ENCODE results near the gene ALKAL2. TPM values are rescaled to one million over a fixed set of nuclear protein-coding genes. Genes with fewer than 3 reads are reported as not detected.

ALKAL2 gene
- total and polyA plus RNA-seq, 2 donors (not counting 3 experiments of a cell fraction or from before 2014, with no cell fraction given), result not detected

GRCh38 chr2:317501-318424 lies 29.9 kb upstream of the ALKAL2 start:
- no peaks in the 10 kb centered on the region for H3K36me3 ChIP-seq (ENCODE audit: control insufficient read depth in 2 of 2, extremely low read depth in 1 of 2, insufficient read depth in 2 of 2, low read length in 2 of 2)
- BruUV-seq (replicated peaks), result no TSS peak
- H3K4me1 ChIP-seq (ENCODE audit: control insufficient read depth, extremely low read depth, insufficient read depth, low read length), result no peaks in the 10 kb centered on the region
- intact Hi-C loops (cut with micrococcal nuclease) (no loop called here), dilution Hi-C loops (cut with MboI; ENCODE audit: extremely low pct_ligation_motif_present, low sequenced_read_pairs) (no loop called here)
- H3K4me3 ChIP-seq (replicated peaks in 1 of 3; ENCODE audit: insufficient read depth in 1 of 3, low read depth in 1 of 3, low read length in 3 of 3), result no peak overlapping the region
- H3K27me3 ChIP-seq (ENCODE audit: control insufficient read depth in 2 of 2, insufficient read depth in 2 of 2, low read length in 2 of 2), result no peaks in the 10 kb centered on the region
- H3K4me2 ChIP-seq (ENCODE audit: insufficient read depth, low read length), result no peak overlapping the region
- no peak overlapping the region for H2AFZ ChIP-seq (ENCODE audit: low read depth, low read length)
- H3K9ac ChIP-seq (replicated peaks; ENCODE audit: extremely low read depth, insufficient read depth, low read length), result no peak overlapping the region
- DNase-seq (ENCODE audit: low read depth, low spot score) (no peak), FAIRE-seq (no peak)
- TF ChIP-seq, protein P1, sequence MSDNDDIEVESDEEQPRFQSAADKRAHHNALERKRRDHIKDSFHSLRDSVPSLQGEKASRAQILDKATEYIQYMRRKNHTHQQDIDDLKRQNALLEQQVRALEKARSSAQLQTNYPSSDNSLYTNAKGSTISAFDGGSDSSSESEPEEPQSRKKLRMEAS (IDR thresholded peaks at IDR 0.05; ENCODE audit: insufficient read depth, insufficient read length), result no peak
- TF ChIP-seq POLR2AphosphoS5 (IDR thresholded peaks at IDR 0.05; ENCODE audit: insufficient read depth, low read depth, low read length) (no peak), POLR2A (IDR thresholded peaks at IDR 0.05; ENCODE audit: low read depth, low read length) (no peak), JUN (IDR thresholded peaks at IDR 0.05; ENCODE audit: borderline replicate concordance, insufficient read depth, insufficient read length, low read depth) (no peak), FOS (IDR thresholded peaks at IDR 0.05; ENCODE audit: borderline replicate concordance, insufficient read depth, low read length) (no peak), MYC (IDR thresholded peaks at IDR 0.05; ENCODE audit: low read depth, low read length) (no peak), GATA2 (IDR thresholded peaks at IDR 0.05; ENCODE audit: insufficient read depth, insufficient read length, low read depth, low read length) (no peak), EZH2 (IDR thresholded peaks at IDR 0.05; ENCODE audit: borderline replicate concordance, low read depth, low read length, severe bottlenecking) (no peak)
- TF ChIP-seq, protein P2, sequence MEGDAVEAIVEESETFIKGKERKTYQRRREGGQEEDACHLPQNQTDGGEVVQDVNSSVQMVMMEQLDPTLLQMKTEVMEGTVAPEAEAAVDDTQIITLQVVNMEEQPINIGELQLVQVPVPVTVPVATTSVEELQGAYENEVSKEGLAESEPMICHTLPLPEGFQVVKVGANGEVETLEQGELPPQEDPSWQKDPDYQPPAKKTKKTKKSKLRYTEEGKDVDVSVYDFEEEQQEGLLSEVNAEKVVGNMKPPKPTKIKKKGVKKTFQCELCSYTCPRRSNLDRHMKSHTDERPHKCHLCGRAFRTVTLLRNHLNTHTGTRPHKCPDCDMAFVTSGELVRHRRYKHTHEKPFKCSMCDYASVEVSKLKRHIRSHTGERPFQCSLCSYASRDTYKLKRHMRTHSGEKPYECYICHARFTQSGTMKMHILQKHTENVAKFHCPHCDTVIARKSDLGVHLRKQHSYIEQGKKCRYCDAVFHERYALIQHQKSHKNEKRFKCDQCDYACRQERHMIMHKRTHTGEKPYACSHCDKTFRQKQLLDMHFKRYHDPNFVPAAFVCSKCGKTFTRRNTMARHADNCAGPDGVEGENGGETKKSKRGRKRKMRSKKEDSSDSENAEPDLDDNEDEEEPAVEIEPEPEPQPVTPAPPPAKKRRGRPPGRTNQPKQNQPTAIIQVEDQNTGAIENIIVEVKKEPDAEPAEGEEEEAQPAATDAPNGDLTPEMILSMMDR (IDR thresholded peaks at IDR 0.05; ENCODE audit: extremely low read depth in 1 of 2, insufficient read depth in 1 of 2, low read depth in 1 of 2, low read length in 2 of 2), result no peak
- H4K20me1 ChIP-seq (replicated peaks; ENCODE audit: control insufficient read depth, extremely low read depth, insufficient read depth, low read length), result no peaks in the 10 kb centered on the region
- H3K9me3 ChIP-seq (replicated peaks; ENCODE audit: control insufficient read depth, insufficient read depth, low read length), result peaks cover 2% of the 10 kb centered on the region
- no peak overlapping the region for H3K27ac ChIP-seq (ENCODE audit: insufficient read depth, low read depth, low read length)
- H3K9me1 ChIP-seq (replicated peaks; ENCODE audit: control insufficient read depth, extremely low read depth, insufficient read depth, low read length), result no peaks in the 10 kb centered on the region
- no peaks in the 10 kb centered on the region for H3K79me2 ChIP-seq (ENCODE audit: control insufficient read depth, insufficient read depth, low read length)
- ChIA-PET CTCF (no interaction called here), POLR2A (no interaction called here)
